Fibroblast of peridontal ligament (primary cell): ENCODE measurements around the gene TMEM39B.
"Not testable (repeated sequence)": the region's sequence is repeated elsewhere in the genome, so short reads cannot be mapped to it uniquely, and the experiment has no call there.

Experiments used
- DNase-seq: peaks from one replicate; pipeline ENCODE4 v3.0.0-alpha.2; 2010; ENCODE audit errors: extremely low read depth

Gene TMEM39B

DNA sequence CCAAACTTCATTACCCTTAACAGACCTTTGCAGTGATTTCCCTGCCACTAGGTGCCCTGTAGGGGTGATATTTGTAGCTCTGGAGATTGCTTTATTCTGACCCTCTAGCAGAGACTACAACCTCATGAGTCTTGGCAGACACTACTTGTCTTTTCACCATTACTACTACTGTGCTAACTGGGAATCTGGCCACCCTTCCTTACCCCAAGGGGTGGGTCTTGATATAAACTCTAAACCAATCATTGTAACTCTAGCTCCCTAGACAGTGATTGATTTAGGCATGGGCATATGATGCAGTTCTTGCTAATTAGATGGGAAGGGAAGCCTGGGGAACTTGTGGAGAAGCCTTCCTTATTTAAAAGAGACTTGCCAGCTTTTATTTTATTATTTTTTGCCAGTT lies 39.0 kb downstream of the TMEM39B start:
- peak; percentile 41 for DNase-seq

DNA sequence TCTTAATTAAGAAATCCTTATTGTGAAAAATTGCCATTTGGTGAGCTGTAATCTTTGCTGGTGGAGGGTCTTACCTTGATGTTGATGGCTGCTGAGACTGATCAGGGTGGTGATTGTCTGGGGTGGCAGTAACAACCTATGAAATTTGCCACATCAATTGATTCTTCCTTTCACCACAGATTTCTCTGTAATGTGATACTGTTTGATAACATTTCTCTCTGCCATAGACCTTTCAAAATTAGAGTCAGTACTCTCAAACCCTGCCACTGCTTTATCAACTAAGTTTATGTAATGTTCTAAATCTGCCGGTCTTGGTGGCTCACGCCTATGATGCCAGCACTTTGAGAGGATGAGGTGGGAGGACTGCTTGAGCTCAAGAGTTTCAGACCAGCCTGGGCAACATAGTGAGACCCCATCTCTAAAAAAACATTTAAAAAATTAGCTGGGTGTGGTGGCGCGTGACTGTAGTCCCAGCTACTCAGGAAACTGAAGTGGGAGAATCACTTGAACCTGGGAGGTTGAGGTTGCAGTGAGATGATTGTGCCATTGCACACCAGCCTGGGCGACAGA lies 40.2 kb downstream of the TMEM39B start:
- no peak for DNase-seq

DNA sequence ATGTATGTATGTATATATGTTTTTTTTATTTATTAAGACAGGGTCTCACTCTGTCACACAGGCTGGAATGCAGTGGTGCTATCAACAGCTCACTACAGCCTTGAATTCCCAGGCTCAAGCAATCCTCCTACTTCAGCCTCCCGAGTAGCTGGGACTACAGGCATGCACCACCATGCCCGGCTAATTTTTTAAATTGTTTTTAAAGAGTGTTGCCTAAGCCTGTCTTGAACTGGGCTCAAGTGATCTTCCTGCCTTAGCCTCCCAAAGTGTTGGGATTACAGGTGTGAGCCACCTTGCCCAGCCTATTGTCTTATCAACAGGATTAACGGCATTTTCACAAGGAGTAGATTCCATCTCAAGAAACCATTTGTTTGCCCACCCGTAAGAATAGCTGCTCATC lies 40.7 kb downstream of the TMEM39B start:
- DNase-seq = not testable (repeated sequence)

DNA sequence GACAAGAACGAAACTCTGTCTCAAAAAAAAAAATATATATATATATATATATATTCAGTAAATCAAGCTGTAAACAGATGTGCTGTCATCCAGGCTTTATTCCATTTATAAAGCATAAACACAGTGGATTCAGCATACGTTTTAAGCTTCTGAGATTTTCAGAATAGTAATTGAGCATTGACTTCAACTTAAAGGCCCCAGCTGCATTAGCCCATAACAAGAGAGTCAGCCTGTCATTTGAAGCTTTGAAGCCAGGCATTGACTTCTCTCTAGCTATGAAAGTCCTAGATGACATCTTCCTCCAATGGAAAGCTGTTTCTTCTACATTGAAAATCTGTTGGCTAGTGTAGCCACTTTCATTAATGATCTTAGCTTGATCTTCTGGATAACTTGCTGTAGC lies 41.7 kb downstream of the TMEM39B start:
- no peak for DNase-seq

DNA sequence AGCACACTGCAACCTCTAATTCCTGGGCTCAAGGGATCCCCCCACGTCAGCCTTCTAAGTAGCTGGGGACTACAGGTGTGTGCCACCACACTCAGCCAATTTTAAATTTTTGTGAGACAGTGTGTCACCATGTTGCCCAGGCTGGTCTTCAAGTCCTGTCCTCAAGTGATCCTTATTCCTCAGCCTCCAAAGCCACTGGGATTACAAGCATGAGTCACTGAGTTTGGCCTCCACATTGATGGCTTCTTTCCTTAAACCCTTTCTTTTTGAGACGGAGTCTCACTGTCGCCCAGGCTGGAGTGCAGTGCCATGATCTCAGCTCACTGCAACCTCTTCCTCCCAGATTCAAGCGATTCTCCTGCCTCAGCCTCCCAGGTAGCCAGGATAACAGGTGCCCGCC lies 42.8 kb downstream of the TMEM39B start:
- DNase-seq = peak; percentile 23

DNA sequence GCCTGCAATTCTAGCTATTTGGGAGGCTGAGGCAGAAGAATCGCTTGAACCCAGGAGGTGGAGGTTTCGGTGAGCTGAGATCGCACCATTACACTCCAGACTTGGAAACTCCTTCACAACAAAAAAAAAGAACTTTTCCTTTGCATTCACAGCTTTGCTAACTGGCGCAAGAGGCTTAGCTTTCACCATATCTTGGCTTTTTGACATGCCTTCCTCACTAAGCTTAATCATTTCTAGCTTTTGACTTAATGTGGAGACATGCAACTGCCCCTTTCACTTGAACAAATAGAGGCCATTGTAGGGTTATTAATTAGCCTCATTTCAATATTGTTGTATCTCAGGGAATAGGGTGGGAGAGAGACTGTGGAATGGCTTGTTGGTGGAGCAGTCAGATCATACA lies 43.8 kb downstream of the TMEM39B start:
- peak; percentile 63 for DNase-seq

DNA sequence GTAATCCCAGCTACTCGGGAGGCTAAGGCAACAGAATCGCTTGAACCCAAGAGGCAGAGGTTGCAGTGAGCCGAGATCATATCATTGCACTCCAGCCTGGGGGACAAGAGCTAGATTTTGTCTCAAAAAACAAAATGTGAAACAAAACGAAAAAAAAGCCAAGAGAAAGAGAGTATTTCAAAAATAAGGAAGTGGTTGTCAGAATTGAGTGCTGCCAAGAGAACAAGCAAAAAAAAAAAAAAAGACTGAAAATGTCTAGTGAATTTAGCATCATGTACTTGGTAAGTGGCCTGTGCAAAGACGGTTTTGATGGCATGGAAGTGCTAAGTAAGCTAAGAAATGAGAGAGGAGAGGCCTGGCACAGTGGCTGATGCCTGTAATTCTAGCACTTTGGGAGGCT lies 49.4 kb downstream of the TMEM39B start:
- DNase-seq = peak; percentile 14

DNA sequence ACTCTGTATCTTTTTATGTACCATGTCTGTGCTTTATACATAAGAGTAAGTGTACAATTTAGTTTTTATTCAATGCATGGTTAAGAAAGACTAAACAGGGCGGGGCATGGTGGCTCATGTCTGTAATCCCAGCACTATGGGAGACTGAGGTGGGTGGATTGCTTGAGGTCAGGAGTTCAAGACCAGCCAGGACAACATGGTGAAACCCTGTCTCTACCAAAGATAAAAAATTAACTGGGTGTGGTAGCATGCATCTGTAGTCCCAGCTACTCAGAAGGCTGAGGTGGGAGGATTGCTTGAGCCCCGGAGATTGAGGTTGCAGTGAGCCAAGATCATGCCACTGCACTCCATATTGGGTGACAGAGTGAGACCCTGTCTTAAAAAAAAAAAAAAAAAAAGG lies 50.6 kb downstream of the TMEM39B start:
- not testable (repeated sequence) for DNase-seq

DNA sequence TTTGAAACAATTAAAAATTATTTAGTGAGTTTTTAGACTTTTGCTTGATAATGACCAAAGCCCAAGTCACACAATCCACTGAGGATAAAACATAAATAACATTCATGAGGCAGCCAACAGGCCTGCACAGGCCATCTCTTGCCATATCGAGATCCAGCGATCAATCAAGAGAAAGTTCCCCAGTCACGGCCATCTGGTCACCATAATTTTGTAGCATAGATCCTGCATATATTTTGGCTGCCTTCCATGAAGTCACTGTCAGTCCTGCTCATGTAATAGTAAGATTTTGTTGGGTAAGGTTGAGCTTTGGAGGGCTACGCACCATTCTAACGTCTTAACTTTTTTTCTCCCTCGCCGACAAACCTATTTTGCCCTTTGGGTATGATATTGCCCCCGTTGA lies 52.6 kb downstream of the TMEM39B start:
- DNase-seq = no peak

DNA sequence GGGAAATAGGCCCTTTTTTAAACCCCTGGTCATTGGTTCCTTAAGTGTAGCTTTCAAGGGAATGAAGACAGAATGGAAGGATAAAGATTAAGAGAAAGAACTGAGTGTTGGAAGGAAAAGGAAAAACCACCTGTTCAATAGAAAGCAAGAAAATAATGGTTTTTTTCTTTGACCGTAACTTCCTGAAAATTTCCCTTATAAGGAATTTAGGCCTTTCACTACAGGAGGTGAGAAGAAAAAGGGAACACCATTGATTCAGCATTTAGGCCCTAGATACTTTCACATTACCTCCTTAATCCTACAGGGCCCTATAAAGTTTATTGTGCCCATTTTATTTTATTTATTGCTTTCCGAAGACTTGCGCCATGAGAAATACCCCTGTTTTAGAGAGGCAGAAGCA lies 54.0 kb downstream of the TMEM39B start:
- no peak for DNase-seq

DNA sequence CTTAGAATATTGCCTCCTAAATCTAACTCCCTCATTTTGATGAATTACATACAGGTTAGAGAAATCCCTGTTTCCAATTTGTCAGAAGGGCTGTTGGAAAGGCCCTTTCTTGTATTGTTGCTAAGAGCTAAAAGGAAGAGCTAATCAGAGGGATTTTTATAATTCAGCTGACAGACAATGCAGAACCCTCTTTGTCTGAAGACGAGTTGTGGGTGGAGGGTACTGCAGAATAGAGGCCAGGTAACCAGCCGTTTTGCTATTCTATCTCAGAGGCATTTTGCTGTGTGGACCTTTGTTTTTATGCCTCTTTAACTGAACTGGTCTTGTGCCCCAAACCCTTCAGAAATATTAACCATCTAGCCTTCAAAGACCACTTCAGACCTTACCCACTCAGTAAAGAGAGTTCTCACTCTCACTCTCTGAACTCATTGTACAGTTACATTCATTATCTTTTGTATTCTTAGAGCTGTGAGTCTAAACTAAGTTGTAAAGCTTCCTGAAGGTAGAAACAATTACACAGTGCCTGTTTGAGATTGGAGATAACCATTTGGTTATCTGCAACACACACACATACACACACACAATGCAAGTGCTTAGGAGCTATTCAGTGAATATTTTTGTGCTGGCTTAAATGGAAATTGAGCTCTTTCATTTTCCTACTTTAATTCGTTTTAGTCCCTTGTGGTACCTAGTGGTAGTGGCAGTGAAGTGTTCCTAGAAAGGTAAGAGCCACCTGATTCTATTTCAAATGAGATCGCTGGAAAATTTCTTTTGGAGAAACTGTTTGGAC lies 54.9 kb downstream of the TMEM39B start:
- DNase-seq = no peak

DNA sequence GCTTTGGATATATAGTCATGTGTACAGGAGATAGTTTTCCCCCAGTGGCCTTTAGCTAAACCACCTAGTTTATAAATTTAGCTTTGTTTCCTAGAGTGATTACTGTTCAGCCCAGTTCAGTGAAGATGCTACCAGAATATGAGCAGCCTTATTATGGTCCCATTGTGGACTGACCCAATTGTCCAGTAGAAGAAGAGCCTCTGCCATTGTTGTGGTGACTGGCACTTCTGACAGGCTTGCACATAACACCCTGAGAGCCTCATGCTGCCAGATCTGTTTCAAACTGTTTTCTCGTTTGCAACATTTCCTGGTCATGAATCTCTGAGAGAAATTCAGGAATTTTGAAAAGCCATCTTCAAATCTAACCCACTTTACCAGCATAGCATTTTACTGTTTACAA lies 55.7 kb downstream of the TMEM39B start:
- DNase-seq = no peak

DNA sequence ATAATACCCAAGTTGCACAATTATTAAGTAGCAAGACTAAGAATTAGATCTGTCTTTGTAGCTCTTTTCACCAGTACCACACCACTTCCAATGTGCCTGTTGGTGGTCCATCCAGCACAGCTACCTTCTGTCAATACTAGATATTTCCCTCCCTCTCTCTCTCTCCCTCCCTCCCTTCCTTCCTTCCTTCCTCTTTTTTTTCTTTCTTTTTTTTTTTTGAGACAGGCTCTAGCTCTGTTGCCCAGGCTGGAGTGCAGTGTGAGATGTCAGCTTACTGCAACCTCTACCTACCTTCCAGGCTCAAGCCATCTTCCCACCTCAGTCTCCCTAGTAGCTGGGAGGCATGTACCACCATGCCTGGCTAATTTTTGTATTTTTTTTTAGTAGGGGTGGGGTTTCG lies 56.2 kb downstream of the TMEM39B start:
- no peak for DNase-seq

DNA sequence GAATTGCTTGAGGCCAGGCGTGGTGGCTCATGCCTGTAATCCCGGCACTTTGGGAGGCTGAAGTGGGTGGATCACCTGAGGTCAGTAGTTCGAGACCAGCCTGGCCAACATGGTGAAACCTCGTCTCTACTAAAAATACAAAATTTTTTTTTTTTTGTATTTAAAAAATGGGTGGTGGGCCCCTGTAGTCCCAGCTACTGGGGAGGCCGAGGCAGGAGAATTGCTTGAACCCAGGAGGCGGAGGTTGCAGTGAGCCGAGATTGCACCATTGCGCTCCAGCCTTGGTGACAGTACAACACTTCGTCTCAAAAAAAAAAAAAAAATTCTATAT lies 61.2 kb downstream of the TMEM39B start:
- not testable (repeated sequence) for DNase-seq

DNA sequence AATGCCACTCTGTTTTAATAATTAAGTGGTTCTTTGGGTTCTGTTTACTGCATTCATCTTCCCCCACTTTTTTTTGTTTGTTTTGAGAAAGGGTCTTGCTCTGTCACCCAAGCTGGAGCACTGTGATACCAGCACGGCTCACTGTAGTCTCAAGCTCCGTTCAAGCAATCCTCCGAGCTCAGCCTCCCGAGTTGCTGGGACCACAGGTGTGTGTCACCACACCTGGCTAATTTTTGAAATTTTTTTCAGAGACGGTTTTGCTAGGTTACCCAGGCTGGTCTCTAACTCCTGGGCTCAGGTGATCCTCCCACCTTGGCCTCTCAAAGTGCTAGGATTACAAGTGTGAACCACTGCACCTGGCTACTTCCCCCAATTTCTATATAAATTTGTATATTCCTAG lies 64.4 kb downstream of the TMEM39B start:
- DNase-seq = no peak

DNA sequence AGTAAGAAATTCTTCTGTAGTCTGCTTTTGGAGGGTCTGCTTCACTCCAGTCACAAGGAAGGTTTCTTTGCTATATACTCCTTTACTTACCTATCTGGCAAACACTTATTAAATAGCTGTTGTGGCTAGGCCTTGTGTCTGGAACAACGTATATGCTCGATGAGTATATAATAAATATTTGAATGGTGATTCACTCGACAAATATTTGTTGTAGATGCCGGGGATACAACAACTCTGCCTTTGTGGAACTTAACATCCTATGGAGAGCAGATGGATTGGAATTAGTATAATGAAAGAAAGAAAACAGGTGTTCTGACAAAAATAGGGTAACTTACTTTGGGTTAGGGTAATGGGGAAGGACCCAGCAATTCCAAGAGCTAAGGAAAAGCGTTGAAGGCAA lies 66.2 kb downstream of the TMEM39B start:
- no peak for DNase-seq

DNA sequence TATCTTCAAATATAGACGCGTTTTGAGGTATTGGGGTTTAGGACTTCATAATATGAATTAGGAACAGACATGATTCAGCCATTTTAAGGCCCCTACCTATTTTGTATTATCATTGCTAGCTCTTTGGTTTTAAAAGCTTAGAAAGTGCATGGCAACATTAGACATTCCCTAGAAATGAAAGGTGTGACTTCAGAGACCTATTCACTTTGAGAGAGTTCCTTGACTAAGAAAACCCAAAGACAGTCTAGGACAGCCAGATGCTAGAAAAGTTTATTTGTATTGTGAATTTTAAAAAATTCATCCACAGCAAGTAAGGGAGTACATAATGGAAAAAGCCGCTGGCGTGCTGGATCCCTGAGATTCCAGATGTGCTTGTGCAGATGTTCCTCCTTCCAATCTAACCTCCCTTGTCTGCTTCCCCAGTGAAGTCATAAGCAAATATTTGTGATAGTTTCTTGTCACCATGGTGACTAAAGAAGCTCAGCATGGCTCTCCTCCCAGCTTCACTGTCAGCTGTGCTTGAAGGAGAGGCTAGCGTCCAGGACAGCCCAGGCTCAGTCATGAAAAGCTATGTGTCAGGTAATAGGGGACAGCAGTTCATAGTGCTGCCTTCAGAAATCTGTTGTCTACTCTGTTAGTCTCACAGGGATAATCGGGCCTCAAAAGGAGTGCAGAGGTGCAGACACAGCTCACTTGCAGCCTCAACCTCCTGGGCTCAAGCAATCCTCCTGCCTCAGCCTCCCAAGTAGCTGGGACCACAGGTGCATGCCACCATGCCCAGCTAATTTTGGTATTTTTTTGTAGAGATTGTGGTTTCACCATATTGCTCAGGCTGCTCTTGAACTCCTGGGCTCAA lies 69.9 kb downstream of the TMEM39B start:
- DNase-seq = peak; percentile 79

DNA sequence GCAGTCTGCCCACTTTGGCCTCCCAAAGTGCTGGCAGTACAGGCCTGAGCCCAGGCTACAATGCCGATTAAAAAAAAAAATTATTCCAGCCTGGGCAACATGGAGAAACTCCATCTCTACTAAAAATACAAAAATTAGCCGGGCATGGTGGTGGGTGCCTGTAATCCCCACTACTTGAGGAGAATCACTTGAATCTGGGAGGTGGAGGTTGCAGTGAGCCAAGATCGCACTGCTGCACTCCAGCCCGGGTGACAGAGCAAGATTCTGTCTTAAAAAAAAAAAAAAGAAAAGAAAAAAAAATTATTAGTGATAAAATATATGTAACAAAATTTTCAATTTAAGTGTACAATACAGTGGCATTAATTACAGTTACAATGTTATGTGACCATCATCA lies 70.6 kb downstream of the TMEM39B start:
- DNase-seq = not testable (repeated sequence)

DNA sequence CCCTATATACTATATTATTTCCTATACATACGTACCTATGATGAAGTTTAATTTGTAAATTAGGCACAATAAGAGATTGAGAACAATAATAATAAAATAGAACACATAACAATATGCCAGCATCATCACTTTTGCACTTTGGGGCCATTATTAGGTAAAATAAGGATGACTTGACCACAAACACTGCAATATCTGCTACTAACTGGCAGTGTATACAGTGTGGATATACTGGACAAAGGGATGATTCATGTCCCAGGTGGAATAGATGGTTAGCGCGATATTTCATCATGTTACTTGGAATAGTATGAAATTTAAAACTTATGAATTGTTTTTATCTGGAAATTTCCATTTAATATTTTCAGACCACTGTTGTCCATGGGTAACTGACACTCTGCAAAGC lies 71.3 kb downstream of the TMEM39B start:
- no peak for DNase-seq

DNA sequence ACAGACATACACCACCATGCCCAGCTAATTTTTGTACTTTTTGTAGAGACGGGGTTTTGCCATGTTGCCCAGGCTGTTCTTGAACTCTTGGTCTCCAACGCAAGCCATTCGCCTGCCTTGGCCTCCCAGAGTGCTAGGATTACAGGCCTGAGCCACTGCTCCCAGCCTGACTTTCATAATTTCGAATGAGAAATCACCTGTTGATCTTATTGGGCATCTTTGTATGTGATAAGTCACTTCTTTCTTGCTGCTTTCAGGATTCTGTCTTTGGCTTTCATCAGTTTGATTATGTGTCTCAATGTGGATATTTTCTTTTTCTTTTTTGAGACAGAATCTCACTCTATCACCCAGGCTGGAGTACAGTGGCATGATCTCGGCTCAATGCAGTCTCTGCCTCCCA lies 75.1 kb downstream of the TMEM39B start:
- not testable (repeated sequence) for DNase-seq

DNA sequence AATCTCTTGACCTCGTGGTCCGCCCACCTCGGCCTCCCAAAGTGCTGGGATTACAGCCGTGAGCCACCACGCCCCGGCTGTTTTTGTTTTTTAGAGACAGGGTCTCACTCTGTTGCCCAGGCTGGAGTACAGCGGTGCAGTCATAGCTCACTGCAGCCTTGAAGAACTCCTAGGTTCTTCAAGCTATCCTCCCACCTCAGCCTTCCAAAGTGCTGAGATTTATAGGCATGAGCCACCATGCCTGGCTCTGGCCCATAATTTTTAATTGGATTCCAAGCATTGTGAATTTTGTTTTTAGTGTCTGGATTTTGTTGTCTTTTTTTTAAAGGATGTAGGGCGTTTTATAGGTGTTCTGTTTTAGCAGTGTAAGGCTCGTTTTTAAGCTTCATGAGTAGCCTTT lies 78.1 kb downstream of the TMEM39B start:
- DNase-seq = no peak

DNA sequence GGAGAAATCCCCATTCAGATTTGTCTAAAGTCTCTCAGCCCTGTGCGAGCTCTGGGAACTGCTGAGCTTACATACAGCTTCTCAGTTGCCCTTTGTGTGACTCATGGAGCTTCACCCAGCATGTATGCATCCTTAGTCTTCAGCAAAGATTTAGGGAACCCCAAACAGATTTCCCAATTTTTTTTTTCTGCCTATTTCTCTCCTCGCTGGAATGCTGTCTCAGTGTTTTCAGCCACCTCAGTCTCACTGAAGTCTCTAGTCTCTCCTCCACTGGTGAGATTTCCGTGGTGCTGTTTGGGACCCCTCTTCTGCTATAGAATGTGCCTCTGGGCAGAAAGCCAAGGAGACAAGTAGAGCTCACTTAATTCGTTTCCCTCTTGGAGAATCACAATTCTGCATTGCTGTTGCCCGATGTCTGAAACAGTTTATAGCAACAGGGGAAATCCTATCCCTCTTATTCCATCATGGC lies 78.6 kb downstream of the TMEM39B start:
- peak; percentile 79 for DNase-seq
